ENCODE measurements around the gene LRGUK. TPM values are rescaled to one million over a fixed set of nuclear protein-coding genes. Genes with fewer than 3 reads are reported as not detected.

LRGUK gene
- total RNA-seq, 2 donors from 2014 or later, result 0.57 to 0.60 TPM

Other genes with a start within 250 kb of the LRGUK start
- gene SLC35B4, start 189.6 kb downstream of the LRGUK start, total RNA-seq, result 10 to 100 TPM; 11.6 to 13.9 TPM

Measured in T-helper 17 cell (primary cell).